C4-2B (cell line): ENCODE results near the gene CGB2.
"Not testable (repeated sequence)": the region's sequence is repeated elsewhere in the genome, so short reads cannot be mapped to it uniquely, and the experiment has no call there.

Source experiments
- H3K27ac ChIP-seq: fragments of 450-650 bp; 2 replicates; pipeline ENCODE4 v1.5.1; 2017
- CTCF ChIP-seq: fragments of 450-650 bp; conservative IDR thresholded peaks from 2 replicates; pipeline ENCODE4 v1.5.1; 2017; ENCODE audit warnings: mild to moderate bottlenecking
- ZFX ChIP-seq: fragments of 450-650 bp; IDR thresholded peaks from 2 replicates; pipeline ENCODE4 v1.6.1; 2017

CGB2 gene

GRCh38 chr19:49031642-49032301 is at the start of gene CGB2:
Gene CGB2, plus strand, starts transcription at chr19:49031890. Its CDS starts 206 bp downstream, at chr19:49032096.
- TF ChIP-seq CTCF: peak; percentile 53

GRCh38 chr19:48982280-48982679 is 49.4 kb upstream of the CGB2 start:
- TF ChIP-seq CTCF: no peak
- TF ChIP-seq ZFX: no peak
- no peak overlapping the region for H3K27ac ChIP-seq

More at GRCh38 chr19:49031642-49032301, at the start of gene CGB2:
- not testable (repeated sequence) for H3K27ac ChIP-seq

- H3K27ac ChIP-seq: no peak overlapping the region
- TF ChIP-seq CTCF (no peak), ZFX (no peak)
Observed at GRCh38 chr19:48985711-48986110, 46.0 kb upstream of the CGB2 start.

GRCh38 chr19:48986211-48986610 is 45.5 kb upstream of the CGB2 start:
- TF ChIP-seq CTCF: no peak
- TF ChIP-seq ZFX: no peak
- no peak overlapping the region for H3K27ac ChIP-seq

GRCh38 chr19:48987323-48987722 is 44.4 kb upstream of the CGB2 start:
- no peak for TF ChIP-seq CTCF
- TF ChIP-seq ZFX: no peak
- no peak overlapping the region for H3K27ac ChIP-seq

GRCh38 chr19:48988286-48988685 is 43.4 kb upstream of the CGB2 start:
- TF ChIP-seq ZFX (no peak), CTCF (no peak)
- no peak overlapping the region for H3K27ac ChIP-seq

- H3K27ac ChIP-seq: no peak overlapping the region
Observed at GRCh38 chr19:48988860-48989259, 42.8 kb upstream of the CGB2 start.

More at GRCh38 chr19:48988860-48989259, 42.8 kb upstream of the CGB2 start:
- TF ChIP-seq CTCF (no peak), ZFX (no peak)
